ENCODE data around the gene RAB11FIP3.
"Not testable (repeated sequence)": the region's sequence is repeated elsewhere in the genome, so short reads cannot be mapped to it uniquely, and the experiment has no call there.

RAB11FIP3 gene

GRCh38 chr16:377419-377951 is 48.0 kb upstream of the RAB11FIP3 start:
- Histone ChIP-seq H2AFZ (ENCODE audit: low read depth, low read length) (no peak overlapping the region), H3K4me3 (ENCODE audit: low read length) (no peak overlapping the region), H4K20me1 (ENCODE audit: insufficient read depth, low read length) (no peaks in the 10 kb centered on the region), H3K27ac (ENCODE audit: low read length) (no peak overlapping the region), H3K9me3 (ENCODE audit: insufficient read depth, low read length) (no peaks in the 10 kb centered on the region), H3K79me2 (ENCODE audit: low read length) (peaks cover 7% of the 10 kb centered on the region; the same call in 1 of the 2 replicates), H3K9ac (ENCODE audit: low read length) (no peak overlapping the region), H3K36me3 (replicated peaks; ENCODE audit: low read depth, low read length) (no peaks in the 10 kb centered on the region), H3K4me2 (ENCODE audit: low read length) (no peak overlapping the region), H3K27me3 (ENCODE audit: low read depth, low read length) (no peaks in the 10 kb centered on the region), H3K4me1 (ENCODE audit: low read length) (peaks cover 6% of the 10 kb centered on the region; the same call in 1 of the 2 replicates)
- TF ChIP-seq EZH2phosphoT487 (IDR thresholded peaks at IDR 0.05; ENCODE audit: low read depth), result no peak
- no peak for TF ChIP-seq CTCF (IDR thresholded peaks at IDR 0.05; ENCODE audit: low read depth, low read length)

GRCh38 chr16:378113-378820 is 47.2 kb upstream of the RAB11FIP3 start:
- not testable (repeated sequence) for H3K27me3 ChIP-seq (ENCODE audit: low read depth, low read length); H4K20me1 ChIP-seq (ENCODE audit: insufficient read depth, low read length); H3K79me2 ChIP-seq (ENCODE audit: low read length); H3K9me3 ChIP-seq (ENCODE audit: insufficient read depth, low read length); H3K36me3 ChIP-seq (replicated peaks; ENCODE audit: low read depth, low read length); H3K4me3 ChIP-seq (ENCODE audit: low read length); H3K27ac ChIP-seq (ENCODE audit: low read length); H2AFZ ChIP-seq (ENCODE audit: low read depth, low read length); H3K9ac ChIP-seq (ENCODE audit: low read length); H3K4me2 ChIP-seq (ENCODE audit: low read length)
- peaks cover 12% of the 10 kb centered on the region for H3K4me1 ChIP-seq (ENCODE audit: low read length)

- no peaks in the 10 kb centered on the region for H4K20me1 ChIP-seq (ENCODE audit: insufficient read depth, low read length)
- no peak overlapping the region for H3K4me2 ChIP-seq (ENCODE audit: low read length)
- peaks cover 16% of the 10 kb centered on the region for H3K4me1 ChIP-seq (ENCODE audit: low read length)
- no peak overlapping the region for H3K9ac ChIP-seq (ENCODE audit: low read length)
- no peaks in the 10 kb centered on the region for H3K9me3 ChIP-seq (ENCODE audit: insufficient read depth, low read length)
- H2AFZ ChIP-seq (ENCODE audit: low read depth, low read length), result no peak overlapping the region
- no peak overlapping the region for H3K4me3 ChIP-seq (ENCODE audit: low read length)
- H3K36me3 ChIP-seq (replicated peaks; ENCODE audit: low read depth, low read length), result no peaks in the 10 kb centered on the region
- TF ChIP-seq EZH2phosphoT487 (IDR thresholded peaks at IDR 0.05; ENCODE audit: low read depth), result no peak
- no peak for TF ChIP-seq CTCF (IDR thresholded peaks at IDR 0.05; ENCODE audit: low read depth, low read length)
- H3K27ac ChIP-seq (ENCODE audit: low read length), result no peak overlapping the region
- no peaks in the 10 kb centered on the region for H3K27me3 ChIP-seq (ENCODE audit: low read depth, low read length)
- H3K79me2 ChIP-seq (ENCODE audit: low read length), result peaks cover 7% of the 10 kb centered on the region; the same call in 1 of the 2 replicates
Observed at GRCh38 chr16:378821-379182, 46.6 kb upstream of the RAB11FIP3 start.

- Histone ChIP-seq H3K27ac (ENCODE audit: low read length) (no peak overlapping the region), H3K36me3 (replicated peaks; ENCODE audit: low read depth, low read length) (no peaks in the 10 kb centered on the region), H3K9me3 (ENCODE audit: insufficient read depth, low read length) (no peaks in the 10 kb centered on the region), H3K4me3 (ENCODE audit: low read length) (no peak overlapping the region), H3K79me2 (ENCODE audit: low read length) (peaks cover 7% of the 10 kb centered on the region; the same call in 1 of the 2 replicates), H3K27me3 (ENCODE audit: low read depth, low read length) (no peaks in the 10 kb centered on the region), H4K20me1 (ENCODE audit: insufficient read depth, low read length) (no peaks in the 10 kb centered on the region), H3K9ac (ENCODE audit: low read length) (no peak overlapping the region), H2AFZ (ENCODE audit: low read depth, low read length) (no peak overlapping the region), H3K4me2 (ENCODE audit: low read length) (no peak overlapping the region), H3K4me1 (ENCODE audit: low read length) (peaks cover 16% of the 10 kb centered on the region)
- TF ChIP-seq CTCF (IDR thresholded peaks at IDR 0.05; ENCODE audit: low read depth, low read length) (no peak), EZH2phosphoT487 (IDR thresholded peaks at IDR 0.05; ENCODE audit: low read depth) (no peak)
Observed at GRCh38 chr16:379183-379960, 46.1 kb upstream of the RAB11FIP3 start.
